ENCODE measurements around the gene OR6B1.
"Not testable (repeated sequence)": the region's sequence is repeated elsewhere in the genome, so short reads cannot be mapped to it uniquely, and the experiment has no call there.

OR6B1 gene

DNA sequence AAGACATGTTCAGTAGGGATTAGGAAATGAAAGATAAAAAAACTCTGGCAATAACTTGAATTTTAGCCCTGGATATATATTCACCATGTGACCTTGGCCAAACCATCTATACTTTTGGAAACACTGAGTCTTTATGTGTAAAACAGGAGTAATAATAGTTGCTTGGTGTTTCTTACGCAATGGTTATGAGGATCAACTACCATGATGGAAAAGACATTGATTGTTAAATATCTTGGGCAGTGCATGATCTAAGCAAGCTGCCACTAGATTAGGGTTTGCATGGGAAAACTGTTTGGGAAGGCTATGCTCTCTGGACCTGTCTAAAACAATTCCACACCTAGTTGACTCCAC, 6.5 kb downstream of the OR6B1 start:
- no peak for DNase-seq

GRCh38 chr7:144009361-144009760, 9.2 kb downstream of the OR6B1 start:
- no peak for DNase-seq

DNA sequence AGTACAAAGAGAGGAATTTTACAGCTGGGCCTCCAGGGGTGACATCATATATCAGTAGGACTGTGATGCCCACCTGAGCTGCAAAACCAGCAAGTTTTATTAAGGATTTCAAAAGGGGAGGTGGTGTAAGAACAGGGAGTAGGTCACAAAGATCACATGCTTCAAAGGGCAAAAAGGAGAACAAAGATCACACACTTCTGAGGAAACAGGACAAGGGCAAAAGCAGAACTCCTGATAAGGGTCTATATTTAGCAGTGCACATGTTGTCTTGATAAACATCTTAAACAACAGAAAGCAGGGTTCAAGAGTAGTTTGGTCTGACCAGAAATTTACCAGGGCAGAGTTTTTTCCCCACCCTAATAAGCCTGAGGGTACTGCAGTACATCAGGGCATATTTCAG, 9.9 kb downstream of the OR6B1 start:
- not testable (repeated sequence) for DNase-seq

DNA sequence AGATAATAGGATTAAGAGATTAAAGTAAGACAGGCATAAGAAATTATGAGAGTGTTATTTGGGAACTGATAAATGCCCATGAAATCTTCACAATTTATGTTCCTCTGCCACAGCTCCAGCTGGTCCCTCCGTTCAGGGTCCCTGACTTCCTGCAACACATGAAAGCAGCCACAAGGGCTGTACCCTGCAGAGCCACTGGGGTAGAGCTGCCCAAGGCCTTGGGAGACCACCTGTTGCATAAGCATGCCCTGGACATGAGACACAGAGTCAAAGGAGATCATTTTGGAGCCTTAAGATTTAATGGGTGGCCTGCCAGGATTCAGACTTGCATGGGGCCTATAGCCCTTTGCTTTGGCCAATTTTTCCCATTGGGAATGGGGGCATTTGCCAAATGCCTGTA, 10.7 kb downstream of the OR6B1 start:
- not testable (repeated sequence) for DNase-seq

DNA sequence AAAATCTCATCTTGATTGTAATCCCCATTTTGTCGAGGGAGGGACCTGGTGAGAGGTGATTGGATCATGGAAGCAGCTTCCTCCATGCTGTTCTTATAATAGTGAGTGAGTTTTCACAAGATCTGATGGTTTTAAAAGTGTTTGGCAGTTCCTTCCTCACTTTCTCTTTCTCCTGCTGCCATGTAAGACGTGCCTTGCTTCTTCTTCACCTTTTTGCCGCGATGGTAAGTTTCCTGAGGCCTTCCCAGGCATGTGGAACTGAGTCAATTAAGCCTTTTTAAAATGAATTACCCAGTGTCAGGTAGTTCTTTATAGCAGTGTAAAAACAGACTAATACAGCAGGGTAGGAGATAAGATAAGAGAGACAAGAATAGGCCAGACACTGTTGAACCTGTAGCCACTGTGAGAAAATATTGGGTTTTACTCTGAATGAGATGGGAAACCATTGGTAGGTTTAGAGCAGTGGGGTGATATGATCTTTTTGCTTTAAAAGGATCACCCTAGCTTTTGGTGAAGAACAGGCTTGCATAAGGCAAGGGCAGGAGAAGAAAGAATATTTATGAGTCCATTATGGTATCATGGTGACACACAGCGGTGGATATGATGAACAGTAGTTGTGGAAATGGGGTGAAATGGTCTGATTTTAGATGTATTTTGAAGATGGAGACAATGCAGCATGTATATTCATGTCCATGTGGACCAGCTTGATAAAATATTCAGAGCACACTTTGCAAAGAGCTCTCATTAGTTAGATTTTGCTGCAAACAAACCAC, 11.5 kb downstream of the OR6B1 start:
- DNase-seq: no peak

DNA sequence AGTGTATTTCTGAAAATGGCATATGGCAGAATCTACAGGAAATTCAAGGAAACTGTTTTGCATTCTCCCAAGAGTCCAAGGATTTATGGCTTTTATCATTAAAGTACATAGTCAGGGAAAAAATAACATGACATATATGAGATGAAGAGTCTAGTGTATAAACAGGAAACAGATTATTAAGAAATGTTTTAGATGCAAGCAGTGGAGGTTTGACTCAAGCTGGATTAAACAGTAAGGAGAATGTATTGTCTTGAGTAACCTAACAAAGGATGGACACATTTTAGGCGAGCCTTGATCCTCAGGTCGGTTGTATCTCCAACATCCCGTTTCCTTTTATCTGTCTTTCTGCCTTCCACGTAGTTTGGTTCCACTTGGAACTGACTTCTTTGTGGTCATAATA, 17.9 kb downstream of the OR6B1 start:
- DNase-seq: no peak

DNA sequence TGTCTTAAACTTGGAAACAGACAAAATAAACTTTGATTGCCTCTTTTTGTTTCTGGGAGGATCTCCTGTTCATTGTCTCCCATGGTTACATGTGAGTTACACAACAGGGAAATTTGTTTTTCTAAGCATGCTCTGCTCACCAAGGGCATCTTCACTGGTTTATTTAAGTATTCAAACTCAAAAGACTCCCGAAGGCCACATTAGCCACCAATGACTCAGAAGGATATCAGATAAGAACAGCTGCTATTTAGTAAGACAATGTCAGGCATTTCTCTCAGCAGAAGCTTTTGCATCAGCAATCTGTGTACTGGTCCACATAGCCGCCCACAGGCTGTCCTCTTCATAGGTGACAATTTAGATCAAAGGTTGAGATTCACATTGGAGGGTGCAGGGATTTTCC, 19.3 kb downstream of the OR6B1 start:
- DNase-seq: no peak

- no peak for DNase-seq
Measured at GRCh38 chr7:144020340-144020739, 20.2 kb downstream of the OR6B1 start.

DNA sequence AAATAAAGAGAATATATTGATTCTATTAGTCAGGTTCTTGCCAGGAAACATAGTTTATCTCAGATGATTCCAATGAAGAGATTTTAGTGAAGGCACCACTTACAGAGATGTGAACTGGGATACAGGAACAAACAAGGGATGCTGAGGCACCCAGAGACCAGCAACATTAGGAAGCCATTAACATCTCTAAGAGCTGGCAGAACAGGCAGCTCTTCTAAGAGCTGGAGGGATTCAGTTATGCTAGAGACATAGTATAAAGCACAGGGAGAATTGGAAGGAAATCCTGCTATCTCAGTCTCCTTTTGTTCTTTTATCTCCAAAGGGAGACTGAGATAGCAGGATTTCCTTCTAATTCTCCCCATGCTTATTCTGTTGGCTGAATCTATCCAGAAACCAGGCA, 22.0 kb downstream of the OR6B1 start:
- no peak for DNase-seq

GRCh38 chr7:144023171-144023827, 23.2 kb downstream of the OR6B1 start:
- no peak for DNase-seq

DNA sequence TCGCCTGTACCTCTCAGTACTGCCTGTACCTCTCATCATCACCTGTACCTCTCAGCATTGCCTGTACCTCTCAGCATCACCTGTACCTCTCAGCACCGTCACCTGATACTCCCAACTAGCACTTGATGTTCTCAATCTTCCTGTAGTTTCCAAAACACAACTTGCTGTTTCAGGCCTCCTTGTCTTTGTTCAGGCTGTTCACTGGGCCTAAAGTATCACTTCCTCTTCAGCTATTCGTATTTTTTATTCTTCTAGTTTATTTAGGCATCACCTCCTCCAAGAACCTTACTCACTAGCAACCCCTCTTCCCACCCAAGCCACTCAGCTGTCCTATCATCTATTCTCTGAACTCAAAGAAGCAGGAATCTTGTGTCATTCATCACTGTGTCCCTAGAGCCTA, 24.1 kb downstream of the OR6B1 start:
- no peak for DNase-seq

DNA sequence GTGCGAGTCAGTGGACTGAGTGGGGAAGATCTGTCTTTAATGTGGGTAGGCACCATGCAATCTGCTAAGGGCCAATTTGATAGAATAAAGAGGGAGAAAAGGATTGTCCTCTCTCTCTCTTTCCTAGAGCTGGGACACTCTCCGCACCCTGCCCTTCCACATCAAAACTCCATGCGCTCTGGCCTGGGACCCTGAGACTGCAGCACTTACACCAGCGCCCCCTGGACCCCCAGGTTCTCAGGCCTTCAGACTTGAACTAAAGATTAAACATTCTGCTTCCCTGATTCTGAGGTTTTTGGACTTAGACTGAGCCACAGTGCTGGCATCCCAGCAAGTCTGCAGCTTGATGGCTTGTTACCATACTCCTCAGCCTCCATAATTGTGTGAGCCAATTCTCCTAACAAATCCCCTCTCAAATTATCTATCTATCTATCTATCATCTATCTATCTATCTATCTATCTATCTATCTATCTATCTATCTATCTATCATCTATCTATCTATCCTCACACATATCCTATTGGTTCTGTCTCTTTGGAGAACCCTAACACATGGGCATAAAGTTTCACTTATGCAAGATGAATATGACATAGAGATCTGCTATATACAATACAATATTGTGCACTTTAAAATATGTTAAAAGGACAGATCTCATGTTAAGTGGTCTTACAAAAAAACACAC, 26.2 kb downstream of the OR6B1 start:
- no peak for DNase-seq

DNA sequence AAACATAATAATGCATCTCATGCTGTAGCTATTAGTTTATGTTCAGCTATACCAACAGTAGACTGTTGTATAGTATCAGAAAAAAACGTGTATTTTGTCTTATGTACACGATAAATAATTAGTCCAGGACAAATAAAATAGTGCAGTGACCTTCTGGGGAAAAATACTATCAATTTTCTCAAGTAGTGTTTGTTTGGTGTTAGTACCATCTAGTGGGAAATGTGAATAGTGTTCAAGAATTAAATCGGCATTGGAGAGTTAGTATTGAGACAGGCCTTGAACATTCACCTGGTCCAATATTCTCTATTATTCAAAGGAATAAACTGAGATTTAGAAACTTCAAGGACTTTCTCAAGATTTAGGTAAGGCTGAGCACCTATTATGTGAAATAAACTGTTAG, 26.9 kb downstream of the OR6B1 start:
- DNase-seq: no peak

DNA sequence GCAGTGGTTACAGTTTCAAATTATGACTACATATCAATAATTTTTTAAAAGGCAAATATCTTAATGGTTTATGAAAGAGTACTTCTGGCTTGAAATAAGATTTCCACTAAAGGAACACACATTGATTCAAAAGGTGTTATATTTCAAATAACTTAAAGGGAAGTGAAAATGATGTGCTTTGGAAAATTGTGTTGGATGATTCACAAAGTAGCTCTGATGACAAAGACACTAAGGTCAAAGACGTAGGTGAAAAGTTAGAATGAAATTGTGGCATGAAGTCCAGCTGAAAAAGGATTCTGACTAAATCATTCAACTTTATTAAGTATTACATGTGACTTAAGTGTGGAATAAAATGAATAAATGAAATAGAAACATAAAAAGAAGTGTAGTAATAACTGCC, 27.9 kb downstream of the OR6B1 start:
- DNase-seq: no peak

DNA sequence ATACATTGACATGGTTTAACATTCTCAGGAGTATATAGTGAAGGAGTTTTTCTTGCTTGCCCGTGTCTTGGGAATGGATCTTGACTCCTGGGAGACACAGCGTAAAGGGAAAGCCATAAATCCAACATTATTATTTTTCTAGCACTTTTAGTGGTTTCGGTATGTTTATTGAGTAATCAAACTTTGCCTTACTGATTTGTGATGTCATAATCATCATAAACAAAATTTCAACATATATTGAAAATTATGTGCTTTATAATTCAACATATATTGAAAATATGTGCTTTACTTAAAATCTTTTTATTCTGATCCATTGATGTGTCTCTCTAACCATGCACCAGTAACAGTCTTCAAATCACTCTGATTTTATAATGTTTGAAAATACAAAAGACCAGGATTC, 28.4 kb downstream of the OR6B1 start:
- no peak for DNase-seq

GRCh38 chr7:144032516-144032915, 32.4 kb downstream of the OR6B1 start:
- no peak for DNase-seq

GRCh38 chr7:144032985-144033709, 33.0 kb downstream of the OR6B1 start:
- DNase-seq: no peak

GRCh38 chr7:144035385-144035784, 35.3 kb downstream of the OR6B1 start:
- DNase-seq: no peak

GRCh38 chr7:144036302-144036885, 36.3 kb downstream of the OR6B1 start:
- no peak for DNase-seq

- no peak for DNase-seq
Measured at GRCh38 chr7:144037414-144038035, 37.4 kb downstream of the OR6B1 start.

DNA sequence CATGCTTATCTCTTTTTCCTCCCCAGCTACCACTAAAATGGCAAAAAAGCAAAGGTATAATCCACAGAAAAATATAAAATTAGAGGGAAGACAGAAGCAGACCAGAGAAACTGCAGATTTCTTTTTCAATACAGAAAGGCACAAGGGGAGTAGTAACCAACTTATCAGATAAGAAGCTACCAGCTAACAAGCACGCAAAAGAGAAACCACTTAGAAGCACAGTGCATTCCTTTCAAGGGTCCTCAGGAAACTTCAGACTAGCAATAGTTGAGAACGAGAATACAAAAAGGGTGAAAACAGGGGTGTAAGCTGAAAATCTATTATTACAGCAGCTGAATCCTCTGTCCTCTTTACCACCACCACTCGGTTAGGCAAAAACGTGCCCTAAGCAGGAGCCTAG, 38.8 kb downstream of the OR6B1 start:
- no peak for DNase-seq

- DNase-seq: no peak
Measured at GRCh38 chr7:144048648-144049047, 48.5 kb downstream of the OR6B1 start, which contains the start of gene OR2A5. Gene OR2A5 (plus strand): TSS chr7:144048948. CDS start chr7:144050402, 1,454 bp downstream.

GRCh38 chr7:144049491-144049890, 49.4 kb downstream of the OR6B1 start:
- DNase-seq: no peak

All from SHP77 (cell line).